K562 (cell line): Measurements from ENCODE around the gene LRIT3. TPM values are rescaled to one million over a fixed set of nuclear protein-coding genes. Genes with fewer than 3 reads are reported as not detected.

Source experiments
- BMI1 ChIP-seq: fragments of 150-350 bp; IDR thresholded peaks from 2 replicates; pipeline ENCODE4 v1.6.1; 2014; ENCODE audit warnings: low read length
- C11orf30 ChIP-seq: fragments of 450-650 bp; IDR thresholded peaks from 2 replicates; pipeline ENCODE4 v1.6.1; 2016; ENCODE audit warnings: low read depth, mild to moderate bottlenecking
- CC2D1A ChIP-seq: fragments of 450-650 bp; IDR thresholded peaks from 2 replicates; pipeline ENCODE4 v1.6.1; 2017; ENCODE audit warnings: mild to moderate bottlenecking
- CHD4 ChIP-seq: fragments of 200-600 bp; sonication (generic); IDR thresholded peaks from 3 replicates; pipeline ENCODE4 v1.6.1; 2012; ENCODE audit warnings: low read depth, mild to moderate bottlenecking, mixed read lengths, low read length, inconsistent platforms; ENCODE audit not compliant: insufficient read depth, insufficient replicate concordance, poor library complexity, severe bottlenecking
- CREB1 ChIP-seq, 2 experiments: sonication (generic) in 1 of 2; formaldehyde crosslinking in 1 of 2; IDR thresholded peaks; 2 replicates each; pipeline versions ENCODE4 v1.6.1 to v1.8.0; 2012 to 2022; ENCODE audit warnings: inconsistent platforms in 1 of 2, mild to moderate bottlenecking in 1 of 2, missing genetic modification reagents in 1 of 2, moderate library complexity in 1 of 2
- DACH1 ChIP-seq: fragments of 450-650 bp; IDR thresholded peaks from 2 replicates; pipeline ENCODE4 v1.6.1; 2018; ENCODE audit not compliant: partially characterized antibody
- ETV5 ChIP-seq: sonication (generic); formaldehyde crosslinking; IDR thresholded peaks from 2 replicates; pipeline ENCODE4 v1.4.0; 2020; ENCODE audit warnings: low read depth, mild to moderate bottlenecking, missing genetic modification reagents
- KAT8 ChIP-seq: fragments of 450-650 bp; IDR thresholded peaks from 2 replicates; pipeline ENCODE4 v1.6.1; 2016; ENCODE audit warnings: low read depth, mild to moderate bottlenecking
- POLR2AphosphoS2 ChIP-seq: IDR thresholded peaks from 2 replicates; pipeline ENCODE4 v1.6.1; 2012; ENCODE audit warnings: low read length, improper control_type of control experiment
- POLR2B ChIP-seq: fragments of 450-650 bp; IDR thresholded peaks from 2 replicates; pipeline ENCODE4 v1.6.1; 2018; ENCODE audit warnings: low read depth; ENCODE audit not compliant: partially characterized antibody
- PRMT5 ChIP-seq: sonication (generic); formaldehyde crosslinking; IDR thresholded peaks from 2 replicates; pipeline ENCODE4 v1.5.0; 2020; ENCODE audit warnings: missing genetic modification reagents
- RAD51 ChIP-seq: fragments of 450-650 bp; IDR thresholded peaks from 2 replicates; pipeline ENCODE4 v1.7.1; 2016; ENCODE audit warnings: low read depth, mild to moderate bottlenecking, borderline replicate concordance
- RCOR1 ChIP-seq, 2 experiments: IDR thresholded peaks; 2 replicates each; pipeline ENCODE4 v1.6.1; 2012; ENCODE audit warnings: low read depth in 2 of 2, low read length in 2 of 2, borderline replicate concordance in 1 of 2, improper control_type of control experiment in 1 of 2
- SAP30 ChIP-seq: fragments of 200-600 bp; sonication (generic); IDR thresholded peaks from 2 replicates; pipeline ENCODE4 v1.6.1; 2012; ENCODE audit warnings: borderline replicate concordance, low read depth, mild to moderate bottlenecking, moderate library complexity, low read length, control low read depth, inconsistent platforms; ENCODE audit not compliant: insufficient read depth, poor library complexity, severe bottlenecking
- TBP ChIP-seq: optimal IDR thresholded peaks from 2 replicates; pipeline ENCODE3; 2011; ENCODE audit warnings: low read depth, low read length, improper control_type of control experiment
- ZBTB7A ChIP-seq: IDR thresholded peaks from 2 replicates; pipeline ENCODE4 v1.6.1; 2011; ENCODE audit warnings: low read depth, mild to moderate bottlenecking, low read length, moderate library complexity, borderline replicate concordance; ENCODE audit not compliant: control insufficient read depth
- ZC3H4 ChIP-seq: sonication (generic); formaldehyde crosslinking; IDR thresholded peaks from 2 replicates; pipeline ENCODE4 v1.9.0; 2021; ENCODE audit warnings: missing genetic modification reagents, borderline replicate concordance
- ZNF197 ChIP-seq: fragments of 200-800 bp; sonication (Bioruptor generic); IDR thresholded peaks from 2 replicates; pipeline ENCODE4 v1.6.1; 2016; ENCODE audit warnings: low read depth, missing genetic modification characterization, missing compliant biosample characterization
- ZNF77 ChIP-seq: fragments of 250-450 bp; sonication (Bioruptor Pico); IDR thresholded peaks from 2 replicates; pipeline ENCODE4 v1.5.0; 2020
- polyA plus RNA-seq, 8 experiments: library from polyadenylated mRNA; depleted of rRNA in 4 of 8; stranded (reverse) in 5 of 8; unstranded in 3 of 8; fragments of >200 nt; fragmentation: Nextera tagmentation in 2 of 8; fragmentation: Illumina TruSeq in 1 of 8; extraction: Ambion mirVana in 2 of 8; extraction: Trizol in 1 of 8; gene quantifications; 2 replicates each; pipeline versions ENCODE4 v1.2.1 to v1.2.3, GENCODE V29; 2011 to 2014; ENCODE audit warnings: inconsistent platforms in 1 of 8, missing spikeins in 1 of 8
- total RNA-seq, 7 experiments: library from RNA; depleted of rRNA in 6 of 7; stranded (reverse); fragments of >200 nt in 6 of 7; fragmentation: Illumina TruSeq in 2 of 7; extraction: Trizol in 2 of 7; gene quantifications; 2 replicates each; pipeline versions ENCODE4 v1.2.1 to v1.2.3, GENCODE V29; 2011 to 2021; ENCODE audit warnings: low replicate concordance in 1 of 7
- TF ChIP-seq, protein P1 (sequence below): sonication (generic); formaldehyde crosslinking; IDR thresholded peaks from 2 replicates; pipeline ENCODE4 v1.5.0; 2020; ENCODE audit warnings: missing genetic modification reagents
- TF ChIP-seq, protein P2 (sequence below): fragments of 250-450 bp; sonication (Bioruptor Pico); IDR thresholded peaks from 2 replicates; pipeline ENCODE4 v1.5.0; 2020; ENCODE audit warnings: mild to moderate bottlenecking
- TF ChIP-seq, protein P3 (sequence below): fragments of 450-650 bp; formaldehyde crosslinking; IDR thresholded peaks from 2 replicates; pipeline ENCODE4 v1.4.0; 2020; ENCODE audit warnings: mild to moderate bottlenecking, moderate library complexity

LRIT3 gene
- total and polyA plus RNA-seq, 9 of the 15 experiments (the other 6 are each of a cell fraction or from before 2014, with no cell fraction given): 0.04 to 0.10 (median 0.04) TPM; not detected in 4

DNA sequence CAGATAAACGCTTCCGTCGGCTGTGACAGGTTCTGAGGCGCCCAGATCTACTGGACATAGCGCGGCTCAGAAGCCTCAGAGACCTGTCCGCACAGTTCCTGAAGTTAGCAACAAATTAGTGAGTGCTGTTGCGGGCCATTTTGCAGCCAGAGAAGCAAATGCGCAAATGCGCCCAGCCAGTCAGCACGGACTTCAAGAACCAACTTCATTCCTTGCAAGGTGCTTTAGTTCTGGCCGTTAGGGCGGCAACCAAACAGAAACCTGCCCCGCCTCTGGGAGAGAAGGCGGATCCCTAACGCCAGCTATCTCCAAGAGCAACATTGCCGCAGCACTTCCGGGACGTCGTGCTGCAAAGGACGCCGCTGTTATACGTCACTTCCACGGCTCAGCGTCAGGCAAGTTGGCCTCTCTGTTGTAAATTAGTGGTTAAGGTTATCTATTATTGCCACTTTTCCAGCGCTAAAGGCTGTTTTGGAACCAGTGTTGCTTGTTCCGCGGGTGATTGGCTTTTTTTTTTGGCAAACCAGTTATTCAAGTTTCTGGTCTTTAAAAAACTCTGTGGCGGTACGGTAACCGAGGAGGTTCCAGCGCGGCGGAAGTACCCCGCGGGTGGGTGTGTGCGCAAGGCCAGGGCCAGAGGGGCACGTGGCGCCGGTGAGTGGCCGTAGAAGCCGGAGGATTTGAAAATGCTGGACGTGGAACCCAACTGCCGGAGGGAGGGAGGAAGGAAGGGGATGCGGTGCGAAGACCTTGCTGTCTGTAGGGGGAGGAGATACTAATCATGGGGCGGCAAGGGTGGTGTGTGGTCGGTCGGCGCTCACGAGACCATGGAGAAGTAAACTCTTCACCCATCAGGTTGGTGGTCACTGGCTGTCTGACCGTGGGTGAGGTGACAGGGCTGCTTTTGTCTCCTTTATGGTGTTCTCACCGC is 32.5 kb upstream of the LRIT3 start, which contains the start of gene GAR1 (continued):
- peak; percentile 70; the same call in 1 of the 2 replicates for TF ChIP-seq BMI1
- peak; percentile 87 for TF ChIP-seq POLR2B
- TF ChIP-seq, protein P1, sequence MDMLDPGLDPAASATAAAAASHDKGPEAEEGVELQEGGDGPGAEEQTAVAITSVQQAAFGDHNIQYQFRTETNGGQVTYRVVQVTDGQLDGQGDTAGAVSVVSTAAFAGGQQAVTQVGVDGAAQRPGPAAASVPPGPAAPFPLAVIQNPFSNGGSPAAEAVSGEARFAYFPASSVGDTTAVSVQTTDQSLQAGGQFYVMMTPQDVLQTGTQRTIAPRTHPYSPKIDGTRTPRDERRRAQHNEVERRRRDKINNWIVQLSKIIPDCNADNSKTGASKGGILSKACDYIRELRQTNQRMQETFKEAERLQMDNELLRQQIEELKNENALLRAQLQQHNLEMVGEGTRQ (CRISPR knock-in tag): peak; percentile 70
- no peak for TF ChIP-seq ZNF77 (CRISPR knock-in tag)
- TF ChIP-seq ZBTB7A: peak; percentile 84; the same call in 1 of the 2 replicates
- TF ChIP-seq CC2D1A: 0 out of 2 replicates have a peak, but pooled peaks have one; percentile 45
- TF ChIP-seq SAP30: peak; percentile 98
- TF ChIP-seq, protein P2, sequence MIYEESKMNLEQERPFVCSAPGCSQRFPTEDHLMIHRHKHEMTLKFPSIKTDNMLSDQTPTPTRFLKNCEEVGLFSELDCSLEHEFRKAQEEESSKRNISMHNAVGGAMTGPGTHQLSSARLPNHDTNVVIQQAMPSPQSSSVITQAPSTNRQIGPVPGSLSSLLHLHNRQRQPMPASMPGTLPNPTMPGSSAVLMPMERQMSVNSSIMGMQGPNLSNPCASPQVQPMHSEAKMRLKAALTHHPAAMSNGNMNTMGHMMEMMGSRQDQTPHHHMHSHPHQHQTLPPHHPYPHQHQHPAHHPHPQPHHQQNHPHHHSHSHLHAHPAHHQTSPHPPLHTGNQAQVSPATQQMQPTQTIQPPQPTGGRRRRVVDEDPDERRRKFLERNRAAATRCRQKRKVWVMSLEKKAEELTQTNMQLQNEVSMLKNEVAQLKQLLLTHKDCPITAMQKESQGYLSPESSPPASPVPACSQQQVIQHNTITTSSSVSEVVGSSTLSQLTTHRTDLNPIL (CRISPR knock-in tag): no peak
- TF ChIP-seq, protein P3, sequence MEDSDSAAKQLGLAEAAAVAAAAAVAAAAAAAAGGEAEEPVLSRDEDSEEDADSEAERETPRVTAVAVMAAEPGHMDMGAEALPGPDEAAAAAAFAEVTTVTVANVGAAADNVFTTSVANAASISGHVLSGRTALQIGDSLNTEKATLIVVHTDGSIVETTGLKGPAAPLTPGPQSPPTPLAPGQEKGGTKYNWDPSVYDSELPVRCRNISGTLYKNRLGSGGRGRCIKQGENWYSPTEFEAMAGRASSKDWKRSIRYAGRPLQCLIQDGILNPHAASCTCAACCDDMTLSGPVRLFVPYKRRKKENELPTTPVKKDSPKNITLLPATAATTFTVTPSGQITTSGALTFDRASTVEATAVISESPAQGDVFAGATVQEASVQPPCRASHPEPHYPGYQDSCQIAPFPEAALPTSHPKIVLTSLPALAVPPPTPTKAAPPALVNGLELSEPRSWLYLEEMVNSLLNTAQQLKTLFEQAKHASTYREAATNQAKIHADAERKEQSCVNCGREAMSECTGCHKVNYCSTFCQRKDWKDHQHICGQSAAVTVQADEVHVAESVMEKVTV (CRISPR knock-in tag): no peak
- TF ChIP-seq TBP: peak; percentile 88
- TF ChIP-seq ZC3H4 (CRISPR knock-in tag): no peak
- no peak for TF ChIP-seq PRMT5 (CRISPR knock-in tag)
- peak in 1 of 2 experiments; percentile 61; a peak in 1 of 4 replicates for TF ChIP-seq RCOR1 (IDR thresholded peaks at IDR 0.05; ENCODE audit: borderline replicate concordance in 1 of 2, low read depth in 2 of 2, low read length in 2 of 2)
- no peak for TF ChIP-seq ZNF197
- no peak for TF ChIP-seq DACH1
- peak; percentile 50; the same call in 1 of the 2 replicates for TF ChIP-seq RAD51
- TF ChIP-seq C11orf30: peak; percentile 92
- TF ChIP-seq ETV5 (CRISPR knock-in tag): peak; percentile 77
- no peak for TF ChIP-seq POLR2AphosphoS2
- TF ChIP-seq KAT8: no peak
- TF ChIP-seq CHD4: no peak
- TF ChIP-seq CREB1 (IDR thresholded peaks at IDR 0.05): peak; percentile 98
- peak; percentile 97 for TF ChIP-seq CREB1 (CRISPR knock-in tag; IDR thresholded peaks at IDR 0.05)
